ENCODE results near the gene FAM110A. TPM values are rescaled to one million over a fixed set of nuclear protein-coding genes. Genes with fewer than 3 reads are reported as not detected.
A peak's percentile ranks its signal among the peaks of the same experiment; 100 is the strongest.

Gene FAM110A
- total and polyA plus RNA-seq, 7 donors = 0.83 to 3.4 (median 2.4) TPM

DNA sequence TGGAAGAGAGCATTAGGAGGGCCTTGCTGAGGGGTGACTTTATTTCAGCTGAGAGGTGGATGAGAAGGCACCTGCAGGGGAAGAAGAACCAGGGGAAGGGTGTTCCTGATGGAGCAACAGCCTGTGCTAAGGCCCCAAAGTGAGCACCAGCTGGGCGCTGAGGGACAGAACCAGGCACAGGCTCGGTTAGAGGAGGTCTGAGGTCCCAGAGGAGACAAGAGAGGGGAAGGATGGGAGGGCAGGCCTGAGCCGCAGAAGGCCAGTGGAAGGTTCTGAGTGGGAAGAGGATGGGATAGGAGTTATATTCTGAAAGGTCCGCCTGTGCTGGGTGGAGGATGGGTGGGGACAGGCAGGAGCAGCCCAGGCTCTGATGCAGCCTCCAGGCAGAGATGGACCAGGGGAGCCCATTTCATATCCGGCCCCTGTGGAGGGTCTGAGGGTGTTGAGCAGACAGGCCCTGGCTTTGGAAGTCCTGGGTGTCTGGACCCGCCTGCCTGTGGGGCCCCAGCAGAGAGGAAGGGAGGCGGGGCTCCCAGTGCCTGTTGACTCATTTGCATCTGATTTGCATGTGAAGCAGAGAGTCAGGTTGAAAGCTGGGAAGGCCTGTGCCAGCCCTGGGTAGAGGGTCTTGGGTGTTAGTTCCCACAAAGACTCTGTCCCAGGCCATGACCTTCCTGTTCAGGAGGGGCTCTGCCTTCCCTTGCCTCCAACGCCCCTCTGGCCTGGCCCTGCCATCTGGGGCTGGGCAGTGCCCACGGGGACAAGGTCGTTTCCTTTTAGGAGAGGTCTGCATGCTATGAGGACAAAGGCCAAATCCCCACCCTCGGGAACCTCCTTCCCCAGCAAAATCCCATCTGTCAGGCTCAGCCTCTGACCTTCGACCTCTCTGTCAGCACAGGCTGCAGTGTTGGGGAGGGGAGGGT is 10.6 kb upstream of the FAM110A start:
- Histone ChIP-seq H3K27me3 (ENCODE audit: insufficient read depth in 3 of 3, low read length in 2 of 3) (no peaks in the 10 kb centered on the region), H3K36me3 (ENCODE audit: insufficient read depth in 1 of 2, low read depth in 1 of 2) (no peaks in the 10 kb centered on the region), H3K27ac (no peak overlapping the region), H3K4me1 (peaks cover 46% of the 10 kb centered on the region), H3K4me3 (no peak overlapping the region), H3K9me3 (no peaks in the 10 kb centered on the region)
- WGBS, 3 donors = 71 to 78% (median 77%) methylated on average over 11 to 12 of the region's 12 CpGs
- no peak for ATAC-seq
- intact Hi-C loops (cut with DNase I) = no loop called here
- TF ChIP-seq, protein P1, sequence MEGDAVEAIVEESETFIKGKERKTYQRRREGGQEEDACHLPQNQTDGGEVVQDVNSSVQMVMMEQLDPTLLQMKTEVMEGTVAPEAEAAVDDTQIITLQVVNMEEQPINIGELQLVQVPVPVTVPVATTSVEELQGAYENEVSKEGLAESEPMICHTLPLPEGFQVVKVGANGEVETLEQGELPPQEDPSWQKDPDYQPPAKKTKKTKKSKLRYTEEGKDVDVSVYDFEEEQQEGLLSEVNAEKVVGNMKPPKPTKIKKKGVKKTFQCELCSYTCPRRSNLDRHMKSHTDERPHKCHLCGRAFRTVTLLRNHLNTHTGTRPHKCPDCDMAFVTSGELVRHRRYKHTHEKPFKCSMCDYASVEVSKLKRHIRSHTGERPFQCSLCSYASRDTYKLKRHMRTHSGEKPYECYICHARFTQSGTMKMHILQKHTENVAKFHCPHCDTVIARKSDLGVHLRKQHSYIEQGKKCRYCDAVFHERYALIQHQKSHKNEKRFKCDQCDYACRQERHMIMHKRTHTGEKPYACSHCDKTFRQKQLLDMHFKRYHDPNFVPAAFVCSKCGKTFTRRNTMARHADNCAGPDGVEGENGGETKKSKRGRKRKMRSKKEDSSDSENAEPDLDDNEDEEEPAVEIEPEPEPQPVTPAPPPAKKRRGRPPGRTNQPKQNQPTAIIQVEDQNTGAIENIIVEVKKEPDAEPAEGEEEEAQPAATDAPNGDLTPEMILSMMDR (IDR thresholded peaks at IDR 0.05) = no peak
- no peak for DNase-seq

DNA sequence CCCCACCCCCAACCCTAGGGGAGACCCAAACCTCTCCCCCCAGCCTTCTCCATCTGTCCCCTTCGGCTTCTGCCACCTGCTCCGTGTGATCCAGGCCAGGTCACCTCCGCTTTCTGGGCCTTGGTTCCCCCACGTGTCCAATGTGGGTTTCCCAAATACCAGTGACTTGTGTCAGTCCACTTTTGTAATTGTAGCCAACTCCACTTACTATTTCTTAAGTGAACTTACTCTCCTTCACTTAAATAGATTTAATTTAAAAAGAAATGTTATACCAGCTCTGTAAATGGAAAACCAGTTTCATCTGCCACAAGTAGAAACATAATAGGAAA is 10.0 kb upstream of the FAM110A start:
- Histone ChIP-seq H3K36me3 (ENCODE audit: insufficient read depth in 1 of 2, low read depth in 1 of 2) (no peaks in the 10 kb centered on the region), H3K27ac (no peak overlapping the region), H3K9me3 (no peaks in the 10 kb centered on the region), H3K4me1 (peaks cover 46% of the 10 kb centered on the region), H3K4me3 (no peak overlapping the region), H3K27me3 (ENCODE audit: insufficient read depth in 3 of 3, low read length in 2 of 3) (no peaks in the 10 kb centered on the region)
- DNase-seq = no peak
- peak in 3 of 4 donors; percentile 30 to 61 (median 50) for ATAC-seq
- intact Hi-C loops (cut with DNase I) = no loop called here
- TF ChIP-seq, protein P1 (IDR thresholded peaks at IDR 0.05) = no peak
- WGBS, 3 donors = 48 to 57% (median 56%) methylated on average over 4 of the region's 4 CpGs

DNA sequence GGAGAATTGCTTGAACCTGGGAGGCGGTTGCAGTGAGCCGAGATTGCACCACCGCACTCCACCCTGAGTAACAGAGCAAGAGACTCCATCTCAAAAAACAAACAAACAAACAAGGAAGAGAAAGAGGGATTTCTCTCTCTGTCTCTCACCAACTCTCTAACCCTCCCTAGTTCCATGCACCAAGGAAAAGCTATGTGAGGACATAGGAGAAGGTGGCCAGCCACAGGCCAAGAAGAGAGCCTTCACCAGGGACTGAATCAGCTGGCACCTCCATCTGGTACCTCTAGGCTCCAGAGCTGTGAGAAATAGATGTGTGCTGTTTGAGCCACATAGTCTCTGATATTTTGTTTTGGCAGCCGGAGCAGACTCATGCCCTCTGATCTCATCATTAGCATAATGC is 9.0 kb upstream of the FAM110A start:
- H3K36me3 ChIP-seq (ENCODE audit: insufficient read depth in 1 of 2, low read depth in 1 of 2) = no peaks in the 10 kb centered on the region
- 74 to 95% (median 85%) methylated on average over 4 of the region's 4 CpGs for WGBS, 3 donors
- H3K27ac ChIP-seq = no peak overlapping the region
- H3K4me1 ChIP-seq = peaks cover 53% of the 10 kb centered on the region
- TF ChIP-seq, protein P1 (IDR thresholded peaks at IDR 0.05) = no peak
- H3K4me3 ChIP-seq = no peak overlapping the region
- H3K27me3 ChIP-seq (ENCODE audit: insufficient read depth in 3 of 3, low read length in 2 of 3) = no peaks in the 10 kb centered on the region
- ATAC-seq (peak in 3 of 4 donors; percentile 31 to 56 (median 33)), DNase-seq (no peak)
- intact Hi-C loops (cut with DNase I) = no loop called here
- no peaks in the 10 kb centered on the region for H3K9me3 ChIP-seq

- ATAC-seq = no peak
- intact Hi-C loops (cut with DNase I) = no loop called here
- TF ChIP-seq, protein P1 (IDR thresholded peaks at IDR 0.05) = no peak
Observed at GRCh38 chr20:824916-825315, 8.6 kb upstream of the FAM110A start.

More at GRCh38 chr20:824916-825315, 8.6 kb upstream of the FAM110A start:
- Histone ChIP-seq H3K4me1 (peaks cover 54% of the 10 kb centered on the region), H3K9me3 (no peaks in the 10 kb centered on the region), H3K27ac (no peak overlapping the region), H3K36me3 (ENCODE audit: insufficient read depth in 1 of 2, low read depth in 1 of 2) (no peaks in the 10 kb centered on the region), H3K4me3 (no peak overlapping the region), H3K27me3 (ENCODE audit: insufficient read depth in 3 of 3, low read length in 2 of 3) (no peaks in the 10 kb centered on the region)
- DNase-seq = no peak
- WGBS, 3 donors = 45 to 64% (median 52%) methylated on average over 4 of the region's 4 CpGs
